HG03378 (cell line): ENCODE measurements around the gene DNASE1L3.

Experiments used
- ATAC-seq: cut with Tn5 transposase; IDR thresholded peaks from one replicate; pipeline ENCODE4 v1.9.1; 2021; ENCODE audit warnings: mild to moderate bottlenecking, moderate library complexity; ENCODE audit not compliant: unreplicated experiment

DNASE1L3 gene

GRCh38 chr3:58164199-58164879 is 46.4 kb downstream of the DNASE1L3 start:
- ATAC-seq, result no peak

- no peak for ATAC-seq
These were observed 47.5 kb downstream of the DNASE1L3 start for GRCh38 chr3:58163234-58163633.

DNA sequence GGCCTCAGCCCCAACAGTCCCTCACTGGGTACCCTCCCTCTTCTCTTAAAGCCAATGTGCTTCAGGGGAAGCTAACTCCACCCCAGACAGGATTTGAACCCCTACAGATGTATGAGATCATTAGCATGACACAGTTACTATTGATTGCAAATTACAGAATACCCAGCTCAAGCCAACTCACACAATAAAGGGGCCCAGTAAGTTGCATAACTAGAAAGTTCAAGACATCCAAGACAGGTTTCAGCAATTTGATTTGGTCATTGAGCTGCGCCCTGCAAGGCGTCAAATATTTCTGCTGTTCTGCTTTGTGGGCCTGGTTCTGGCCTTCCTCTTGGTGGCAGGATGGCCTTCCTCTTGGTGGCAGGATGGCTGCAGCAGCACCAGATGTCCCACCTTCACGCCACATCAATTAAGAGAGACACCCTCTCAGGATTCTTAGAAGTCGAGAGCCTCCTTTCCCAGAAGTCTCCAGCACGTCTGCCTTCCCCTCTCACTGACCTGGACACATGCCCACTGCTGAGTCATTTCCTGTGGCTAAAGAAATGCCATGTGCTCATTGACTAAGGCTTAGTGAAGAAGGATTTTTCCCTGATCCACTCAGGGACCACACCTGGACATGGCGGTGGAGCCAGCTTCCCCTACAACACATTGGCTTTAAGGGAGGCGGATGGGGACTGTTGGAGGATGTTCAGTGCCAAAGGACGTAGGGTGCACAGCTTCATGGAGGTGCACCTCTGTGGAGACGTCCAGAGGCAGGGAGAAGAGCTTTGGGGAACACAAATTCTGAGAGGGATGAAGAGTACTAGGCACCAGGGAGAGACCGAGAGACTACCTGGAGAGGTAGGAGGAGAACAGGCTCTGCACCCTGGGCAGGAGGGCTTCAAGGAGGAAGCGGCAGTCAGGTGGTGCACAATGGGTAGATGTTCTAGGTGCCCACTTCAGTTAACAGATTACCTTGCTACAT is 49.1 kb downstream of the DNASE1L3 start:
- no peak for ATAC-seq

DNA sequence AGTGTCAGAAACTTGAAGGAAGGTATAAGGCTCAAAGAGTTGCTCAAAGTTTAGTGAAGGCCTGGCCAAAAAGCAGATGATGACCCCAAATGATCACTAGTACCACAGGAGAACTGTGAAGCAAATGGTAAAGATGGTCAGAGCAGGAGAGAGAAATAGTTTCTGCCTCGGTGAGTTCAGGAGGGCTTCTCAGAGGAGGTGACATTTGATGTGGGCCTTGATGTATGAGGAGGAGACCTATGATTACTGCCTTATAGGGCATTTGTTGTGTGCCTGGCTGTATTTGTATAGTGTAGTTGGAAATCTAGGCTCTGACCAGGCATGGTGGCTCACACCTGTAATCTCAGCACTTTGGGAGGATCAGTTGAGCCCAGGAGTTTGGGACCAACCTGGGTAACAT is 50.4 kb downstream of the DNASE1L3 start:
- ATAC-seq, result no peak

DNA sequence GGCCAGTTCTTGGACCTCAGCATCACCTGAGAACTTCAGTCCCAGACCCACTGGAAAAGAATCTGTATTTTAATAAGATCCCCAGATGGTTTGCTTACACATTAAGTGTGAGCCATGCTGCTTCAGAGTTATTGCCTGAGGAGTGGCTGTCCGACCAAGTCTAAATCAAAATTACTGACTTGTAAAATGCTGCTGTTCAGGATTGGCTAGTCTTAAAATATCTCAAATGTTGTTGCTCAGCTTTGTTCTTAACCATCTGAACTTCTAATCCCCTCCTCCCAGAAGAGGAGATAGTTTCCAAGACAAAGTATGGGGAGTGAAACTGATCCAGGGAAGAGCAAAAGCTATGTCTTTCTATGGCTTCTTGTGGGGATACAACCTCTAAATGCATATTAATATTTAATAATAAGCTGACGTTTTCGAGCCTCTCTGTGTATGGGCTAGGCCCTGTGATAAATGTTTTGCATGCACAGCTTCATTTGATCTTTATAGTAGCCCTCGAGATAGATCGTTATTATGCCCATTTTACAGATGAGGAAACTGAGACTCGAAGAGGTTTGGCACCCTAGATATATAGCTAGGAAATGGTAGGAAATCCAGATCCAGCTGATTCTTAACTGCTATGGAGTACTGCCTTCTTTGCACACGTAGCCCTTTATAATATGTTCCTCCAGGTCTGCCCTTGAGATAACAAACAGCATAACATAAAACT is 52.2 kb downstream of the DNASE1L3 start:
- ATAC-seq, result no peak

GRCh38 chr3:58157700-58158099 is 53.1 kb downstream of the DNASE1L3 start:
- no peak for ATAC-seq

DNA sequence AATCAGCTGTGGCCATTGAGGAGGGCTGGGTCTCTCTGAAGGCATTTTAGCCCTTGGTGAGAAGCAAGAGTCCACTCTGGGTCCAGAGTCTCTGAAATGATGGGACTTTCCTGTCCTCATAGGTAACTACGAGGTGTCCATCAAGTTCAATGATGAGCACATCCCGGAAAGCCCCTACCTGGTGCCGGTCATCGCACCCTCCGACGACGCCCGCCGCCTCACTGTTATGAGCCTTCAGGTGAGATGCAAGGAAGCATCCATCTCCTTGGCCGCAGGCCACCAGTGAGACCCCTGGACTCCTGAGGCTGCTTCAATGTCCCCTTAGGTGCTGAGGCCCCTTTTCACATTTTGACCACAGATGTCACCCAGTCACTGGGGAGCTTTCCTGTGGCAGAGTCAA is 54.9 kb downstream of the DNASE1L3 start:
- ATAC-seq, result no peak

DNA sequence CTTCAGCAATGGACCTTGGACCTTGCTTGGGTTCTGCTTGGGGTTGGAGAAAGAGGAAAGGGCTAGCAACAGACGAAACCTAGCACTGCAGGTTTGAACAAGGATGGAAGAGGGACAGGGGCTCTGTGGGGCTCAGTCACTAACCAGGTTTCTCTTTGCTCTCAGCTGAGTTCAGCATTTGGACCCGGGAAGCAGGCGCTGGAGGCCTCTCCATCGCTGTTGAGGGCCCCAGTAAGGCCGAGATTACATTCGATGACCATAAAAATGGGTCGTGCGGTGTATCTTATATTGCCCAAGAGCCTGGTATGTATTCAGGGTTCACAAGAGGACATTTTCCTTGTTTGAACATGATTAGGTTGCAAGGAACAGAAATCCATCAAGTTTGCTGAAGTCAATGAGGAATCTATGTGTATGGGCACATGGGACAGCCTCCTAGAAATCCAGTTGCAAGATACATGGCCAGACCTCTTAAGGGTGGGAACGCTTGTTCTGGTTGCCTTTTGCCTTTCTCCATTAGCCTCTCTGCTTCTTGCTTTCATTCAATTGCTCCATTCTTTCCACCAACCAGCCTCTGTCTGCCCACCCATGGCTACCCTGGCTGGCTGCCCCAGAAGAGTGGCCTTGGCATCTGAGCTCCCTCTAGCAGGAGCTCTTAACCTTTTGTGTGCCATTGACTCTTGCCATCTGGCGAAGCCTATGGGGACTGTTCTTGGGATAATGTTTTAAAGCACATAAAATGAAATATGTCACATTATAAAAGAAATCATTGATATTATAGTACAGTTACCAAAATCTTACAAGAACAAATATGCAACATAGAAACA is 55.9 kb downstream of the DNASE1L3 start:
- no peak for ATAC-seq

DNA sequence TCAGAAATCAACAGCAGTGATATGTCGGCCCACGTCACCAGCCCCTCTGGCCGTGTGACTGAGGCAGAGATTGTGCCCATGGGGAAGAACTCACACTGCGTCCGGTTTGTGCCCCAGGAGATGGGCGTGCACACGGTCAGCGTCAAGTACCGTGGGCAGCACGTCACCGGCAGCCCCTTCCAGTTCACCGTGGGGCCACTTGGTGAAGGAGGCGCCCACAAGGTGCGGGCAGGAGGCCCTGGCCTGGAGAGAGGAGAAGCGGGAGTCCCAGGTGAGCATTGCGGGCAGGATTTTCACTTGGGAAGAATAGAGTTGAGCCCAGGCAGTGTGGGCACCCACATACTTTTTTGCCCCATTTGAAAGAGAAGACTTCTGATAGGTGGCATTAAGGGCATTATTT is 57.4 kb downstream of the DNASE1L3 start:
- ATAC-seq, result no peak

DNA sequence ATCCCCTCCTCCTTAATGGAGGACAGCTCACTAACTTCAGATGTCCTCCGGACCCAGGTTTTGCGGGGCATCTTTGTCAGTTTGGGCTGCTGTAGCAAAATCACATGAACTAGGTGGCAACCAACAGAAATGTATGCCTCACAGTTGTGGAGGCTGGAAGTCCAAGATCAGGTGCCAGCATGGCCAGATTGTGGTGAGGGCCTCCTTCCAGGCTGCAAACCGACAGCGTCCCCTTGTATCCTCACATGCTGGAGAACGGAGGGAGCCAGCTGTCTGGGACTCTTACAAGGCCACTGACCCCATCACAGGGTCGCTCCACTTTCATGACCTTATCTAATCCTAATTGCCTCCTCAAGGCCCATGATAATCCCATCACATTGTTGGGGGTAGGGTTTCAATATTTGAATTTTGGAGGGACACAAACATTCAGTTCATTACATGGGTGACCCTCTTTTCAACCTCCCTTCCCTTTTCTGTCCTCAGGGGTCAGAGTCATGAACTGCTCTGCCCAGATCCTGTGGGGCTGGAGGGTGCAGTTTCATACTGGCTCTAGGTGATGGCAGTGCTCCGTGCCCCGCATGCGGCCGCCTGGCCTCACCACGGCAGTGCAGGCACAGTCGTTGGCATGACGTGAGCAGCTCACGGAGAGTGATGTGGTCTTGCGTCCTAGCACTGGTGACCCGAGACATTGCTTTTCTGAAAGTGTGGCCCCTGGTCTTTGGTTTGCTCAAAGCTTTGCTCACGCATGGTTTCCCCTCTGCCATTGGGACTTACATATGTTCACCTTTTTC is 58.4 kb downstream of the DNASE1L3 start:
- no peak for ATAC-seq

DNA sequence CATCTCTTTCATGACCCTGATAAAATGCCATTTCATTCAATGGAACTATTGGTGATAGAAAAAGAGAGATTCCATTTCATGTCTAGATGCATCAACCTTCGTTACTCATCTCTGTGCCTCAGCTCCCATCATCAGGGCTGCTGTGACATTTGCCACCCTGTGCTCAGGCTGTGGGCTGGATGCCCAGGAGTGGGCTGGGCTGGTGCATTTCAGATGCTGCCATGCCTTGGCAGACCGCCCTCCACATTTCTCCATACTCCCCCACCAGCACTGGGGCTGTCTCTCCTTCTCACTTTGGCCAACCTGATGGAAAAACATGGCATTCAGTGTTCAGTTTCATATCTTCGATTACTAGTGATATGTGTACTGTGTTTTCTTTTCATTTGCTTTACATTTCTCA is 59.1 kb downstream of the DNASE1L3 start:
- ATAC-seq, result no peak

GRCh38 chr3:58150810-58151199 is 60.0 kb downstream of the DNASE1L3 start:
- no peak for ATAC-seq

DNA sequence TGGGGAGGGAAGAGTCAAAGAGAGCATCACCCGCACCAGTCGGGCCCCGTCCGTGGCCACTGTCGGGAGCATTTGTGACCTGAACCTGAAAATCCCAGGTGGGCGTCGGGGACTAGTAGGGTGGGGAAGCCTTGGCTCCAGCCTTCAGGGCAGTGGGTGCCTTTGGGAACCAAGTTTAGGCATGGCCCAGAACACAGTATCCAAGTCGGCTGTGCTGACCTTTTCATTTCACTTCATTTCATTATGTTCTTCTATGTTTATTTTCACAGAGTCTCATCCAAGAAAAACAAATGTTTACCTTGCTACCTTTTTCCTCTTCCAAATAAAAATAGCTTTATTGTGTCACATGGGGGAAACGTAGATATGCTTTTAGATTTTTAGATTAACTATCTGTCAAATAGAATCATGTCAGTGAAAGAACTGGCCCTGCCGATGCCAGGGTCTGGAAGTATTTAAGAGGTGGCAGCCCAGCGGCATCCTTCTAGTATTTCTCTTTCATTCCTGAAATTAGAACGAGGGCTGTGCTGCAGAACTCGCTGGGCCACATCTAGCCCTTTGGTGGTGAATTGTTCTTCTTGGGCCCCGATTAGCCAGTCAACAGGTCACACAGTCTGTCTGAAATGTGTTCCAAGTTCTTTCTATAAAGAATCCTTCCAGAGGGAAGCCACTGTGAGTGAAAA is 60.5 kb downstream of the DNASE1L3 start:
- no peak for ATAC-seq

DNA sequence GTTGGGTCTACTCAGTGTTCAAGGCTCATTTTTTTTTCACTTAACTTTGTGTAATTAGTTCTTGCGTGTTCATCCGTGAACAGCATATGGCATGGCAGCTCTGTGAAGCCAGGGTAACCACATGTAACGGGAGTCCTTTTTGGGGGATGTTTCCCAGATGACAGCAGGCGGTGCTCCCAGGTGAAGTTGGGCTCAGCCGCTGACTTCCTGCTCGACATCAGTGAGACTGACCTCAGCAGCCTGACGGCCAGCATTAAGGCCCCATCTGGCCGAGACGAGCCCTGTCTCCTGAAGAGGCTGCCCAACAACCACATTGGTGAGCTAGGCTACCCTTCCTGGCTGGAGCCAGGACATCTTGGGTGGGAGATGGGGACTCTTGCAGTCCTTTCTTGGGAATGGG is 62.7 kb downstream of the DNASE1L3 start:
- ATAC-seq, result no peak

GRCh38 chr3:58144478-58145325 is 66.1 kb downstream of the DNASE1L3 start:
- ATAC-seq, result no peak

GRCh38 chr3:58143417-58144055 is 67.2 kb downstream of the DNASE1L3 start:
- ATAC-seq, result no peak
